CD8-positive, alpha-beta memory T cell (primary cell): ENCODE results near the gene IFI27L2. TPM values are rescaled to one million over a fixed set of nuclear protein-coding genes. Genes with fewer than 3 reads are reported as not detected.

Experiments
- CTCF ChIA-PET: fragments of 350-600 bp; sonication (Branson Sonifier 250); formaldehyde crosslinking; loops from one replicate; lab custom pipeline; 2021; ENCODE audit warnings: antibody characterized with exemption; lab: Charles Lee
- POLR2A ChIA-PET: fragments of 350-600 bp; sonication (Branson Sonifier 250); formaldehyde crosslinking; loops from one replicate; lab custom pipeline; 2021; ENCODE audit warnings: antibody characterized with exemption; lab: Charles Lee
- DNase-seq, 5 donors: peaks; one replicate each; pipeline versions ENCODE4 v3.0.0 to v3.0.0-alpha.2; 2020 to 2022; ENCODE audit warnings: mixed read lengths in 1 of 5
- H3K27ac ChIP-seq: one replicate; pipeline ENCODE4 v1.7.0; 2013; ENCODE audit warnings: low read depth, mild to moderate bottlenecking, low read length, moderate library complexity
- H3K27me3 ChIP-seq: 2 replicates; pipeline ENCODE4 v1.7.0; 2013; ENCODE audit warnings: low read length, mild to moderate bottlenecking; ENCODE audit not compliant: insufficient read depth, poor library complexity, severe bottlenecking
- H3K36me3 ChIP-seq: 2 replicates; pipeline ENCODE4 v1.7.0; 2013; ENCODE audit warnings: mild to moderate bottlenecking, low read length, moderate library complexity; ENCODE audit not compliant: insufficient read depth
- H3K4me1 ChIP-seq: 2 replicates; pipeline ENCODE4 v1.7.0; 2013; ENCODE audit warnings: mild to moderate bottlenecking, low read length, moderate library complexity; ENCODE audit not compliant: insufficient read depth
- H3K4me3 ChIP-seq: 2 replicates; pipeline ENCODE4 v1.7.0; 2013; ENCODE audit warnings: mild to moderate bottlenecking, low read length
- H3K9me3 ChIP-seq: 2 replicates; pipeline ENCODE4 v1.7.0; 2013; ENCODE audit warnings: mild to moderate bottlenecking, low read length
- H3K27ac Mint-ChIP-seq, 8 donors: one replicate each; pipeline ENCODE4 v1.8.0; 2020 to 2021; ENCODE audit warnings: mixed read lengths in 8 of 8, mild to moderate bottlenecking in 6 of 8, inconsistent platforms in 3 of 8, moderate library complexity in 3 of 8
- H3K27me3 Mint-ChIP-seq, 2 donors: one replicate each; pipeline ENCODE4 v1.8.0; 2020 to 2021; ENCODE audit warnings: mixed read lengths in 2 of 2, mild to moderate bottlenecking in 1 of 2, moderate library complexity in 1 of 2
- H3K36me3 Mint-ChIP-seq, 3 donors: one replicate each; pipeline ENCODE4 v1.8.0; 2020 to 2021; ENCODE audit warnings: mixed read lengths in 3 of 3, inconsistent platforms in 1 of 3, mild to moderate bottlenecking in 1 of 3
- H3K4me1 Mint-ChIP-seq, 3 donors: one replicate each; pipeline ENCODE4 v1.8.0; 2020 to 2021; ENCODE audit warnings: mixed read lengths in 3 of 3, inconsistent platforms in 1 of 3, mild to moderate bottlenecking in 1 of 3
- H3K4me3 Mint-ChIP-seq, 7 donors: one replicate each; pipeline ENCODE4 v1.8.0; 2020 to 2021; ENCODE audit warnings: mixed read lengths in 7 of 7, mild to moderate bottlenecking in 6 of 7, moderate library complexity in 4 of 7, inconsistent platforms in 2 of 7
- H3K9me3 Mint-ChIP-seq, 5 donors: one replicate each; pipeline ENCODE4 v1.8.0; 2020 to 2022; ENCODE audit warnings: mixed read lengths in 5 of 5, mild to moderate bottlenecking in 3 of 5, moderate library complexity in 2 of 5, inconsistent platforms in 1 of 5
- polyA plus RNA-seq: library from polyadenylated mRNA; unstranded; fragments of 300-500 nt; fragmentation: Illumina TruSeq; gene quantifications from one replicate; pipeline ENCODE4 v1.2.3, GENCODE V29; 2021
- total RNA-seq, 2 experiments: library from RNA; stranded (reverse); gene quantifications; one replicate each; pipeline ENCODE4 v1.2.3, GENCODE V29; 2021

IFI27L2 gene
- total and polyA plus RNA-seq, 3 experiments from 2014 or later, result 55.9 to 95.5 (median 58.5) TPM

DNA sequence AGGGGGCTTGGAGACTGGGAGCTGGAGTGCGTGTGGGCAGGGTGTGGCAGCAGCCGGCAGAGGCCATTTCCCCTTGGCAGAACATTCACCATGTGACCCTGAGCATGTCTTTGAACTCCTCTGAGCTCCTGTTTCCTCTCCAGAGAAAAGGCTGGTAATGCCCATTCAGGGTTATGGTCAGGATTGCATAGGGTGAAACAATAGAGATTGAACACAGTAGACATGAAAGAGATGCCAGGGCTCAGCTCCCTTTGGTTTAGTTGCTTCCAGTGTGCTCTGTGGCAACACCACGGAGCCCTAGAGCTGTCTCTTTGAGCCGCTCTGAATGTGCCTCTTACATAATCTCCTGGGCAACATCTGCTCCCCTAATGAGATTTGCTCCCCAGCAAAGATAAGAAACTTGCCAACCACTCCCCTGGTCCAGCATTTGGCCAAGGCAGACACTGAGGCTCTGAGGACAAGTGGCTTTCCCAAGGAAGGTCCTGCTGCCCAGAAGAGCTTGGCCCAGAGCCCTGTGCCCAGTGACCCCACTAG lies 14.3 kb downstream of the IFI27L2 start:
- peaks cover 4% of the 10 kb centered on the region for H3K27me3 ChIP-seq
- DNase-seq, result no peak
- Mint-ChIP-seq H3K4me3 (no peak overlapping the region), H3K27me3 (peaks cover 29 to 40% of the 10 kb centered on the region in 2 donors), H3K4me1 (no peaks in the 10 kb centered on the region), H3K36me3 (no peaks in the 10 kb centered on the region), H3K27ac (no peak overlapping the region), H3K9me3 (peaks cover 3 to 8% (median 7%) of the 10 kb centered on the region in 5 donors)
- ChIA-PET POLR2A (no interaction called here), CTCF (interaction anchor here (1.6 to 1.8 kb wide), 2 partner anchors 22 to 79 kb away, joined by 3 to 6 read pairs; no protein-coding TSS in a partner anchor)
- H3K9me3 ChIP-seq, result no peaks in the 10 kb centered on the region
- H3K36me3 ChIP-seq, result no peaks in the 10 kb centered on the region
- no peaks in the 10 kb centered on the region for H3K4me1 ChIP-seq
- H3K27ac ChIP-seq, result no peak overlapping the region
- H3K4me3 ChIP-seq, result no peak overlapping the region

GRCh38 chr14:94114589-94115057 lies 14.8 kb downstream of the IFI27L2 start:
- Mint-ChIP-seq H3K4me3 (no peak overlapping the region), H3K36me3 (no peaks in the 10 kb centered on the region), H3K4me1 (no peaks in the 10 kb centered on the region), H3K9me3 (peaks cover 3 to 4% (median 3%) of the 10 kb centered on the region in 5 donors), H3K27ac (no peak overlapping the region), H3K27me3 (peaks cover 24 to 39% of the 10 kb centered on the region in 2 donors)
- no peaks in the 10 kb centered on the region for H3K9me3 ChIP-seq
- H3K27me3 ChIP-seq, result peaks cover 4% of the 10 kb centered on the region
- no peak overlapping the region for H3K27ac ChIP-seq
- no peak for DNase-seq
- CTCF ChIA-PET, result interaction anchor here (1.5 to 1.8 kb wide), 3 partner anchors 22 to 175 kb away, joined by 3 to 6 read pairs (median 4); no protein-coding TSS in a partner anchor
- no peaks in the 10 kb centered on the region for H3K4me1 ChIP-seq
- H3K4me3 ChIP-seq, result no peak overlapping the region
- no peaks in the 10 kb centered on the region for H3K36me3 ChIP-seq
- POLR2A ChIA-PET, result interaction anchor here (0.6 kb wide), 1 partner anchor 25 kb away, joined by 5 read pairs; no protein-coding TSS in a partner anchor

GRCh38 chr14:94113908-94114588 lies 15.4 kb downstream of the IFI27L2 start:
- no peaks in the 10 kb centered on the region for H3K36me3 Mint-ChIP-seq
- ChIA-PET POLR2A (interaction anchor here (0.6 kb wide), 1 partner anchor 25 kb away, joined by 5 read pairs; no protein-coding TSS in a partner anchor), CTCF (interaction anchor here (1.5 to 1.8 kb wide), 3 partner anchors 23 to 174 kb away, joined by 3 to 6 read pairs (median 4); no protein-coding TSS in a partner anchor)
- Histone ChIP-seq H3K27me3 (peaks cover 4% of the 10 kb centered on the region), H3K27ac (no peak overlapping the region), H3K36me3 (no peaks in the 10 kb centered on the region), H3K9me3 (no peaks in the 10 kb centered on the region), H3K4me1 (no peaks in the 10 kb centered on the region), H3K4me3 (no peak overlapping the region)
- H3K9me3 Mint-ChIP-seq, result no peaks in the 10 kb centered on the region
- no peak overlapping the region for H3K27ac Mint-ChIP-seq
- H3K4me1 Mint-ChIP-seq, result no peaks in the 10 kb centered on the region
- no peak overlapping the region for H3K4me3 Mint-ChIP-seq
- DNase-seq, result no peak
- H3K27me3 Mint-ChIP-seq, result peaks cover 22 to 38% of the 10 kb centered on the region in 2 donors

- Mint-ChIP-seq H3K9me3 (no peaks in the 10 kb centered on the region), H3K27me3 (peaks cover 18 to 38% of the 10 kb centered on the region in 2 donors), H3K4me3 (no peak overlapping the region), H3K4me1 (no peaks in the 10 kb centered on the region), H3K36me3 (no peaks in the 10 kb centered on the region), H3K27ac (no peak overlapping the region)
- ChIA-PET CTCF (interaction anchor here (1.2 to 1.5 kb wide), 2 partner anchors 18 to 174 kb away, joined by 4 to 5 read pairs; no protein-coding TSS in a partner anchor), POLR2A (no interaction called here)
- Histone ChIP-seq H3K27ac (no peak overlapping the region), H3K36me3 (no peaks in the 10 kb centered on the region), H3K9me3 (no peaks in the 10 kb centered on the region), H3K4me3 (no peak overlapping the region), H3K4me1 (no peaks in the 10 kb centered on the region), H3K27me3 (peaks cover 4% of the 10 kb centered on the region)
- DNase-seq, result no peak
Observed at GRCh38 chr14:94113490-94113889, 15.9 kb downstream of the IFI27L2 start.

DNA sequence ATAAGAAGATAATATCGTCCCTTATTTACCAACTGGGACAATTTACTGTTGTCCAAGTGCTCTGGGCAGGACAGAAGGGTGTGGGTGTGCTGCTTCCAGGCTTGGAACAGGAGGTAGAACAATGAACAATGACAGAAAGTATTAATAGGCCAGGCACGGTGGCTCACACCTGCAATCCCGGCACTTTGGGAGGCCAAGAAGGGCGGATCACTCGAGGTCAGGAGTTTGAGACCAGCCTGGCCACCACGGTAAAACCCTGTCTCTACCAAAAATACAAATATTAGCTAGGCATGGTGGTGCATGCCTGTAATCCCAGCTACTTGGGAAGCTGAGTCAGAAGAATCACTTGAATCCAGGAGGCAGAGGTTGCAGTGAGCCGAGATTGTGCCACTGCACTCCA lies 16.3 kb downstream of the IFI27L2 start:
- ChIA-PET CTCF (interaction anchor here (1.2 to 1.5 kb wide), 2 partner anchors 19 to 173 kb away, joined by 4 to 5 read pairs; no protein-coding TSS in a partner anchor), POLR2A (no interaction called here)
- Histone ChIP-seq H3K27me3 (peaks cover 4% of the 10 kb centered on the region), H3K4me3 (no peak overlapping the region), H3K4me1 (no peaks in the 10 kb centered on the region), H3K27ac (no peak overlapping the region), H3K9me3 (no peaks in the 10 kb centered on the region), H3K36me3 (no peaks in the 10 kb centered on the region)
- Mint-ChIP-seq H3K36me3 (no peaks in the 10 kb centered on the region), H3K9me3 (no peaks in the 10 kb centered on the region), H3K27ac (no peak overlapping the region), H3K4me1 (no peaks in the 10 kb centered on the region), H3K27me3 (peaks cover 14 to 36% of the 10 kb centered on the region in 2 donors), H3K4me3 (no peak overlapping the region)
- DNase-seq, result no peak

GRCh38 chr14:94112513-94113063 lies 16.8 kb downstream of the IFI27L2 start:
- Mint-ChIP-seq H3K4me3 (no peak overlapping the region), H3K27me3 (peaks cover 12 to 31% of the 10 kb centered on the region in 2 donors), H3K4me1 (no peaks in the 10 kb centered on the region), H3K27ac (no peak overlapping the region), H3K36me3 (no peaks in the 10 kb centered on the region), H3K9me3 (no peaks in the 10 kb centered on the region)
- POLR2A ChIA-PET, result no interaction called here
- CTCF ChIA-PET, result interaction anchor here (1.2 kb wide), 1 partner anchor 19 kb away, joined by 5 read pairs; no protein-coding TSS in a partner anchor
- no peak overlapping the region for H3K4me3 ChIP-seq
- no peak overlapping the region for H3K27ac ChIP-seq
- no peaks in the 10 kb centered on the region for H3K9me3 ChIP-seq
- no peaks in the 10 kb centered on the region for H3K4me1 ChIP-seq
- peaks cover 4% of the 10 kb centered on the region for H3K27me3 ChIP-seq
- no peaks in the 10 kb centered on the region for H3K36me3 ChIP-seq
- no peak for DNase-seq

GRCh38 chr14:94111276-94112095 lies 17.9 kb downstream of the IFI27L2 start:
- Histone ChIP-seq H3K27me3 (peaks cover 1% of the 10 kb centered on the region), H3K4me1 (no peaks in the 10 kb centered on the region), H3K27ac (no peak overlapping the region), H3K4me3 (no peak overlapping the region), H3K36me3 (no peaks in the 10 kb centered on the region), H3K9me3 (no peaks in the 10 kb centered on the region)
- Mint-ChIP-seq H3K4me1 (no peaks in the 10 kb centered on the region), H3K36me3 (no peaks in the 10 kb centered on the region), H3K27ac (no peak overlapping the region), H3K4me3 (no peak overlapping the region), H3K27me3 (peaks cover 9 to 20% of the 10 kb centered on the region in 2 donors), H3K9me3 (no peaks in the 10 kb centered on the region)
- ChIA-PET POLR2A (no interaction called here), CTCF (interaction anchor here (1.3 kb wide), 1 partner anchor 54 kb away, joined by 3 read pairs; no protein-coding TSS in a partner anchor)
- no peak for DNase-seq
